Mesenchymal stem cell (in vitro differentiated cells and primary cell): ENCODE data around the gene GOLGA6A. TPM values are rescaled to one million over a fixed set of nuclear protein-coding genes. Genes with fewer than 3 reads are reported as not detected.
"Not testable (repeated sequence)": the region's sequence is repeated elsewhere in the genome, so short reads cannot be mapped to it uniquely, and the experiment has no call there.

Experiments used
- DNase-seq: peaks from one replicate; pipeline ENCODE4 v3.0.0-alpha.2; 2013
- H2AFZ ChIP-seq: one replicate; pipeline ENCODE4 v1.6.1; 2013; ENCODE audit warnings: low read depth, mild to moderate bottlenecking, control low read depth, inconsistent platforms, low read length, moderate library complexity
- H2AK5ac ChIP-seq: 2 replicates; pipeline ENCODE4 v1.6.1; 2013; ENCODE audit warnings: low read length, moderate library complexity, mild to moderate bottlenecking, inconsistent platforms; ENCODE audit not compliant: severe bottlenecking
- H2BK120ac ChIP-seq: one replicate; pipeline ENCODE4 v1.6.1; 2013; ENCODE audit warnings: low read depth, mild to moderate bottlenecking, inconsistent platforms, low read length, moderate library complexity
- H2BK12ac ChIP-seq, 2 experiments: one replicate each; pipeline ENCODE4 v1.6.1; 2013; ENCODE audit warnings: inconsistent platforms in 2 of 2, low read length in 2 of 2, mild to moderate bottlenecking in 2 of 2, moderate library complexity in 2 of 2, control low read depth in 1 of 2
- H2BK15ac ChIP-seq: one replicate; pipeline ENCODE4 v1.6.1; 2013; ENCODE audit warnings: mild to moderate bottlenecking, low read depth, inconsistent platforms; ENCODE audit not compliant: poor library complexity, severe bottlenecking
- H2BK5ac ChIP-seq: 2 replicates; pipeline ENCODE4 v1.6.1; 2013; ENCODE audit warnings: low read depth, mild to moderate bottlenecking, low read length, control low read depth, inconsistent platforms; ENCODE audit not compliant: poor library complexity, severe bottlenecking
- H3K14ac ChIP-seq, 2 experiments: one replicate each; pipeline ENCODE4 v1.6.1; 2013; ENCODE audit warnings: inconsistent platforms in 2 of 2, low read length in 2 of 2, control low read depth in 1 of 2, mild to moderate bottlenecking in 1 of 2, moderate library complexity in 1 of 2
- H3K18ac ChIP-seq, 2 experiments: one replicate each; pipeline ENCODE4 v1.6.1; 2013; ENCODE audit warnings: inconsistent platforms in 2 of 2, low read length in 2 of 2, control low read depth in 1 of 2, low read depth in 1 of 2, mild to moderate bottlenecking in 1 of 2
- H3K23ac ChIP-seq, 2 experiments: one replicate each; pipeline ENCODE4 v1.6.1; 2013; ENCODE audit warnings: inconsistent platforms in 2 of 2, low read length in 2 of 2, mild to moderate bottlenecking in 2 of 2, moderate library complexity in 2 of 2, control low read depth in 1 of 2
- H3K27ac ChIP-seq: 2 replicates; pipeline ENCODE4 v1.5.1; 2013; ENCODE audit warnings: mild to moderate bottlenecking, moderate library complexity, low read length, control low read depth, inconsistent platforms; ENCODE audit not compliant: poor library complexity, severe bottlenecking
- H3K27me3 ChIP-seq, 2 experiments: 2 replicates each; pipeline versions ENCODE4 v1.6.1 to v1.7.0; 2013; ENCODE audit warnings: low read length in 2 of 2, mild to moderate bottlenecking in 2 of 2, moderate library complexity in 2 of 2, control low read depth in 1 of 2, inconsistent platforms in 1 of 2; ENCODE audit not compliant: control insufficient read depth in 1 of 2, insufficient read depth in 1 of 2
- H3K36me3 ChIP-seq, 2 experiments: 2 replicates each; pipeline versions ENCODE4 v1.6.1 to v1.7.0; 2013; ENCODE audit warnings: low read length in 2 of 2, control low read depth in 1 of 2, inconsistent platforms in 1 of 2, low read depth in 1 of 2, mild to moderate bottlenecking in 1 of 2; ENCODE audit not compliant: insufficient read depth in 2 of 2, control insufficient read depth in 1 of 2
- H3K4ac ChIP-seq, 2 experiments: one replicate each; pipeline ENCODE4 v1.6.1; 2013; ENCODE audit warnings: inconsistent platforms in 2 of 2, low read length in 2 of 2, mild to moderate bottlenecking in 2 of 2, moderate library complexity in 2 of 2, control low read depth in 1 of 2, low read depth in 1 of 2
- H3K4me1 ChIP-seq: 2 replicates; pipeline ENCODE4 v1.6.1; 2013; ENCODE audit warnings: low read depth, low read length, control low read depth; ENCODE audit not compliant: control insufficient read depth, insufficient read depth
- H3K4me2 ChIP-seq: 2 replicates; pipeline ENCODE4 v1.6.1; 2013; ENCODE audit warnings: low read length, mild to moderate bottlenecking, inconsistent platforms; ENCODE audit not compliant: poor library complexity, severe bottlenecking
- H3K4me3 ChIP-seq, 2 experiments: 2 replicates each; pipeline versions ENCODE4 v1.5.1 to v1.7.0; 2013; ENCODE audit warnings: low read length in 2 of 2, mild to moderate bottlenecking in 2 of 2, control low read depth in 1 of 2, low read depth in 1 of 2; ENCODE audit not compliant: insufficient read depth in 1 of 2
- H3K79me1 ChIP-seq: replicated peaks from 2 replicates; pipeline ENCODE4 v1.6.1; 2013; ENCODE audit warnings: mild to moderate bottlenecking, control low read depth, low read length, inconsistent platforms; ENCODE audit not compliant: poor library complexity, severe bottlenecking
- H3K9ac ChIP-seq: 2 replicates; pipeline ENCODE4 v1.7.0; 2013; ENCODE audit warnings: mild to moderate bottlenecking, low read length, moderate library complexity
- H3K9me3 ChIP-seq: 2 replicates; pipeline ENCODE4 v1.7.0; 2013; ENCODE audit warnings: mild to moderate bottlenecking, low read length; ENCODE audit not compliant: control insufficient read depth
- H4K8ac ChIP-seq: one replicate; pipeline ENCODE4 v1.6.1; 2013; ENCODE audit warnings: inconsistent platforms, mild to moderate bottlenecking, low read length, moderate library complexity
- H4K91ac ChIP-seq: one replicate; pipeline ENCODE4 v1.6.1; 2013; ENCODE audit warnings: mild to moderate bottlenecking, low read length, inconsistent platforms
- WGBS: methylation state at CpG from one replicate; pipeline ENCODE4 v1.1.7; 2013; ENCODE audit warnings: mixed read lengths; 5-methylcytosine and 5-hydroxymethylcytosine counted together
- polyA plus RNA-seq, 2 experiments: library from polyadenylated mRNA; stranded (reverse); fragments of 200-250 nt; gene quantifications; one replicate each; pipeline ENCODE4 v1.2.3, GENCODE V29; 2013

GOLGA6A gene, protein sequence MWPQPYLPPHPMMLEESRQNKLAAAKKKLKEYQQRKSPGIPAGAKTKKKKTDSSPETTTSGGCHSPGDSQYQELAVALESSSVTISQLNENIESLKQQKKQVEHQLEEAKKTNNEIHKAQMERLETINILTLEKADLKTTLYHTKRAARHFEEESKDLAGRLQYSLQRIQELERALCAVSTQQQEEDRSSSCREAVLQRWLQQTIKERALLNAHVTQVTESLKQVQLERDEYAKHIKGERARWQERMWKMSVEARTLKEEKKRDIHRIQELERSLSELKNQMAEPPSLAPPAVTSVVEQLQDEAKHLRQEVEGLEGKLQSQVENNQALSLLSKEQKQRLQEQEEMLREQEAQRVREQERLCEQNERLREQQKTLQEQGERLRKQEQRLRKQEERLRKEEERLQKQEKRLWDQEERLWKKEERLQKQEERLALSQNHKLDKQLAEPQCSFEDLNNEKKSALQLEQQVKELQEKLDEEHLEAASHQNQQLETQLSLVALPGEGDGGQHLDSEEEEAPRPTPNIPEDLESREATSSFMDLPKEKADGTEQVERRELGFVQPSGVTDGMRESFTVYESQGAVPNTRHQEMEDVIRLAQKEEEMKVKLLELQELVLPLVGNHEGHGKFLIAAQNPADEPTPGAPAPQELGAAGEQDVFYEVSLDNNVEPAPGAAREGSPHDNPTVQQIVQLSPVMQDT
- not detected for polyA plus RNA-seq (2013, experiment 1 of 2)
- polyA plus RNA-seq (2013, experiment 2 of 2), result 0.03 TPM

GRCh38 chr15:74082450-74082849, at the start of gene GOLGA6A:
GOLGA6A (minus strand) TSS chr15:74082550; CDS start chr15:74082509, 41 bp downstream.
- WGBS, result no CpG with 5 or more reads among the region's 7 CpGs
- H2BK120ac ChIP-seq, H4K91ac ChIP-seq, H2AFZ ChIP-seq, H2BK12ac ChIP-seq, H3K4me1 ChIP-seq, H3K9me3 ChIP-seq, H3K4ac ChIP-seq, H3K4me3 ChIP-seq, H2BK5ac ChIP-seq, H3K4me2 ChIP-seq, H3K79me1 ChIP-seq, DNase-seq, H2AK5ac ChIP-seq, H3K27me3 ChIP-seq, H3K14ac ChIP-seq, H3K23ac ChIP-seq, H4K8ac ChIP-seq, H2BK15ac ChIP-seq, H3K9ac ChIP-seq, H3K18ac ChIP-seq, H3K27ac ChIP-seq, H3K36me3 ChIP-seq: not testable (repeated sequence)

DNA sequence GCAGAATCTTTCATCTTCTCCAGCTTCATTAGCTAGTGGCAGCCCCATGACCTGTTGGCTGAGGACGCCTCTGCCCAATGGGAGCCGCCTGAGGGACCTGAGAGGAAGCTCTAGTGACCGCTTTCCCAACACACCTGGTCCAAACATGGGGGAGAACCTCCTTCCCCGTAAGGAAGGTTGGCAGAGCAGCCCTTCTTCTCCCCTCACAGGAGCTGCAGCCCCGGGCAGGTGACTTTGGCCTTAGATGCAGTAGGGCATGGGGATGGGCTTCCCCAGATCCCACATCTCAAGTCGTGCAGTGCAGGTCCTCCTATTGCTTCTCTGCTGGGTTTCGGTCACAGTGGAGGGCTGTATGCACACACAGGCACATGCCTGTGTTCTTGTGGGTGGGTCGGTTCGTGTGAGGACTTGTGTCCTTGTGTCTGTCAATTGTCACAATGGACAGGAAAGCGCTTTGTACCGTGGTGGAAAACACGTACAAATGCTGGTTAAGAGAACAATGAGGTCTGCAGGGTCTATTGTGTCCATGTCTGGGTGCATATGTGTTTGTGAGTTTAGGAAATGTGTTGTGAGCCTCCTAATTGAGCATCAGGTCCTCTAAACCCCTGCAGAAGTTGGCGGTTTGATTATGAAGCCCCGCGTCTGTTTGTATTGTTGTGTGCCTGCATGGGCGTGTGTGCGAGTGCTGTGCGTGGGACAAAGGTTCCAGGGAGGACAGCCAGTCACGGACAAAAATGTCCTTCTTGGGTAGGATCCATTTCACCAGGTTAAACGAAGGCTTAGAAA, 49.5 kb upstream of the GOLGA6A start:
- H4K91ac ChIP-seq, result no peak overlapping the region
- no peak for DNase-seq
- H3K4ac ChIP-seq, result no peak overlapping the region
- no peak overlapping the region for H3K4me3 ChIP-seq
- H4K8ac ChIP-seq, result no peak overlapping the region
- 35% methylated on average over 20 of the region's 20 CpGs for WGBS
- H3K9me3 ChIP-seq, result no peaks in the 10 kb centered on the region
- no peak overlapping the region for H2AK5ac ChIP-seq
- H3K4me1 ChIP-seq, result peaks cover 49% of the 10 kb centered on the region
- H3K14ac ChIP-seq, result no peak overlapping the region
- no peak overlapping the region for H3K9ac ChIP-seq
- no peak overlapping the region for H3K18ac ChIP-seq
- no peak overlapping the region for H2BK120ac ChIP-seq
- H2BK15ac ChIP-seq, result no peak overlapping the region
- no peak overlapping the region for H2BK5ac ChIP-seq
- H2AFZ ChIP-seq, result no peak overlapping the region
- H2BK12ac ChIP-seq, result no peak overlapping the region
- H3K36me3 ChIP-seq, result peaks cover 0 to 14% of the 10 kb centered on the region in 2 experiments
- no peak overlapping the region for H3K27ac ChIP-seq
- no peak overlapping the region for H3K4me2 ChIP-seq
- H3K79me1 ChIP-seq, result no peaks in the 10 kb centered on the region
- peaks cover 77 to 79% of the 10 kb centered on the region in 2 experiments for H3K27me3 ChIP-seq
- H3K23ac ChIP-seq, result no peak overlapping the region

- Histone ChIP-seq H3K27ac (no peak overlapping the region), H3K4ac (no peak overlapping the region), H3K14ac (peak overlapping the region in 1 of 2 experiments; percentile 7), H3K9me3 (no peaks in the 10 kb centered on the region), H3K18ac (no peak overlapping the region), H2AFZ (no peak overlapping the region), H3K4me2 (no peak overlapping the region), H2BK15ac (no peak overlapping the region), H3K23ac (peak overlapping the region in 1 of 2 experiments; percentile 60), H3K9ac (no peak overlapping the region), H2BK120ac (no peak overlapping the region), H4K8ac (no peak overlapping the region), H2BK12ac (no peak overlapping the region), H3K79me1 (no peaks in the 10 kb centered on the region), H3K4me1 (peaks cover 46% of the 10 kb centered on the region), H3K4me3 (no peak overlapping the region), H4K91ac (no peak overlapping the region), H2AK5ac (no peak overlapping the region), H3K36me3 (peaks cover 0 to 14% of the 10 kb centered on the region in 2 experiments), H3K27me3 (peaks cover 77 to 79% of the 10 kb centered on the region in 2 experiments), H2BK5ac (no peak overlapping the region)
- DNase-seq, result no peak
- 9% methylated on average over 27 of the region's 28 CpGs for WGBS
Measured at GRCh38 chr15:74130849-74131627, 48.7 kb upstream of the GOLGA6A start.
